GM21619 (cell line): ENCODE data around the gene PLXND1.
A peak's percentile ranks its signal among the peaks of the same experiment; 100 is the strongest.

Source experiments
- ATAC-seq: cut with Tn5 transposase; IDR thresholded peaks from one replicate; pipeline ENCODE4 v1.9.1; 2021; ENCODE audit not compliant: unreplicated experiment

The PLXND1 gene

DNA sequence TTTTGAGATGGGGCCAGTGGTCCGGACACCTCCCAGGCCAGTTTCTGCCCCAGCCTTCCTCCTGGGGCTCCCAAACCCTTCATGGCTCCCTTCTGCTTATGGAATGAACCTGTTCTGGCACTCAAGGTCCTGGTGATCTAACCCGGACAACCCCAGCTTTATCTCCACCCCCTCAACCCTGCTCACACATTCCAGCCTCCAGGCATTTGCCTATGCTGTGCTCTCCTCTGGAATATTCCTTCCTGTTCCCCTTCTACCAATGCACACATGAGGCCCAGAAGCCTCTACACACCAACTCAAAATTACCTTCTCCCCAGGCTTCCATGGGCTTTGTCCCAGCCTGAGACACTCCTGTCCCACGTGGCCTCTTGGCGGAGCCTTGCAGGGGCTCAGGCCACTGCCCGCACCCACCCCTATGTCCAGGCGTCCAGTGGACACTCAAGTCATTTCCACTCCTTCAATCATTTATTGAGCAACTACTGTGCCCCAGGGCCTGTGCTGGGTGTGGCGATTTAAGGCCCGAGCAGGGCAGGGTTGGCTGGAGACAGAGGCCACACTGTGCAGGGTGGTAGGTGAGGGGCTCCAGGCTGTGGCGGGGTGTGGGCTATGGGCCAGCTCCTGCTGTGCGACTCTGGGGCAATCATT is 18.8 kb downstream of the PLXND1 start:
- ATAC-seq = no peak

DNA sequence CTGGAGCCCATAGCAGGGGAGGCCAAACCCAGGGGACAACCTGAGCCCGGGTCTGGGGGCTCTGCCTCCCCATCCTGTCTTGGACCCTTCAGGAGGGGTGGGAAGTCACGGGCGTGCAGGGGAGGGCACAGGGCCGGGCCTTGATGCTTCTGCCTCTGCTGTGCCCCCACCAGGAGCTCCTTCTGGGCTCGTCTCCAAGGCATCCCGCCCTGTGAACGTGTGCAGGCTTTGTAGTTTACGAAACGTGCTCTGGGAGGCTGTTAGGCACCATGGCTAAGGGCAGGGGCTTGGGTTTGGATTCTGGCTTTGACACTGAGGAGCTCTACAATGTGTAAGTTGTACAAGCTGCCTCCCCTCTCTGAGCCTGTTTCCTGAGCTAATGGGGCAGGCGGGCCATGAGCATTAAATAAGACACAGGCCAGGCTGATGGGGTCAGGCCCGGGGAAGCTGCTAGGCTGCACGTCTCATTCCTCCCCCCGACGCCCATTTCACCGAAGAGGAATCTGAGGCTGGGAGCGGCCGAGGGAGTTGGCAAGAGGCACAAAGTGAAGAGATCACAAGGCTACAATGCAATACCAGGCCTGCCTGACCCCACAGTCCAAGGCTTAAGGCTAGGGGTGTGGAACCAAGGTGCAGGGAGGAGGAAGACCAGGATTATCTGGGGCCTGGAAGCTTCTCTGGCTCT is 19.6 kb downstream of the PLXND1 start:
- ATAC-seq = no peak

DNA sequence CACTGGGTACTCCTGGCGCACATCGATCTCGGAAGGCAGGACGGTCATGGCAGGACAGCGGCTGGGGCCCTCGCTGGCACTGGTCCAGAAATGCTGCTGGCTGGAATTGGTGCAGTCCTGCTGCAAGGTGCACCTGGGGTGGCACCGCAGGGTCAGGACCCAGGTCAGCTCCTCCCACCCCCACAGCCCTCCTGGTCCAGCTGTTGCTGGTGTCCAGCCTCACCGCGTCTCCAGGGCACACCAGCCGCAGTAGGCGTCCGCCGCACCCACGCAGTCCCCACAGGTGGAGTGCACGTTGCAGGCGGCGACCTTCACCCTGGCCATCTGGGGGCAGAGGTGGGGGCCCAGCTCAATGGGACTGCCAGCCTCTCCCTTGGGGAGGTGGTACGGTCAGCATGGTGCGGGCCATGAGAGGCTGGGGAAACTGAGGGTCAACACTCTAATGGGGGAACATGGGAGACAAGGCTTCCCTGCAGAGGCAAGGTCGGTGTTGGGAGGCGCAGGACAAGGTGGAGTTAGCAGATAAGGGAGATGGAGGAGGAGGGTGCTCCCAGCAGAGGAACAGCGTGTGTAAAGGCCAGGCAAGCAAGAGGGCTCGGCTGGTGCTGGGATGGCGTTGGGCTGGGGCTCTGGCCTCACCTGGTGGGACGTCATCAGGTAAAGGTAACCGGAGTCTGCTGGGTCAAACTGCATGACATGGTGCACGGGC is 20.4 kb downstream of the PLXND1 start:
- no peak for ATAC-seq

DNA sequence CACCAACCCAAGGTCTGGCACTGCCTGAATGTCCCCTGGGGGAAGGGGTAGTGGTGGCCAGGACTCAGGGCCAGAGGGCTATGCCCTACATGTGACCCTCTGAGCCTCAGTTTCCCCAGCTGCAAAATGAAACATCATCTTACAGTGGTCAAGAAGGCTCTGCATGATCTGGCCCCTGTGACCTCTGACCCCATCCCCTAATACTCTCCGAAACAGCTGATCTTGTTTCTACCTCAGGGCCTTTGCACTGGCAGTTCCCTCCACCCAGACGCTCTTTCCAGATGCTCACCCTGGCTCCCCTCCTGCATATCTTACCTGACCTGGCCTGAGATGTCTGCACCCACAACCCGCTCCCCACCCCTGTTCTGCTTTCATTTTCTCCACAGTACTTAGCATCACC is 21.8 kb downstream of the PLXND1 start:
- ATAC-seq = no peak

DNA sequence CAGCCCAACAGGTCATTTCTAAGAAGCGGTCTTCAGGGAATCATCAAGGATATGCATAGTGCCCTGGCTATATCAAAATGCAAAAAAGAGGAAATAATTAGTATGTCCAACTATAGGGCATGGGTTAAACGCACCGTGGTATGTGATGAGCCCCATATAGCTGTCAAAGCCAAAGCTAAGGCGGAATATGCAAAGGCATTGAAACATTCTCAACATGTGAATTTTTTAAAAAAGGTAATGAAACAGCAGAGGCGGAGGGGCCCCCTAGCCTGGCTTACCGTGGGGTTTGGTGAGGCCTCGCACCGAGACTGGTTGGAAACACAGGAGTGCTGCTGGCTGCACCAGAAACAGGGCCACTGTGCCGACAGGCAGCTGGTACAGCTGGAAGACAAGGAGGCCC is 23.2 kb downstream of the PLXND1 start:
- ATAC-seq = no peak

DNA sequence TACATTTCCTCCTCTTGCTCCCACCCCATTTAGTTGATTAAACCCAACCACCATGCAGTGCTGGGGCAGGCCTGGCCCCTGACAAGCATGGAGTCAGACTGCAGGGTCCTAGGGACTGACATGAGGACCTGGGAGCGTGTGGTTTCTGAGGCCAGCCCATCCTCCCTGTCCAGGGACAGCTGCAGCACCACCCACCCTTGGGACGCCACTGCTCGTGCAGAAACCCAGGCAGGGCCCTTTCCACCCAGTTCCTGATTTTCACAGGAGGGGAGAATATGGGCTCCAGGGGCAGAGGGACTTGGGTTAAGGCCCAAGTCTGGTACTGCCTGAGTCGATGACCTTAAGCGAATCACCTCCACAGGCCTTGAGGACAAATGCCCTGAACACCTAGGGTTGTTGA is 23.7 kb downstream of the PLXND1 start:
- ATAC-seq = no peak

DNA sequence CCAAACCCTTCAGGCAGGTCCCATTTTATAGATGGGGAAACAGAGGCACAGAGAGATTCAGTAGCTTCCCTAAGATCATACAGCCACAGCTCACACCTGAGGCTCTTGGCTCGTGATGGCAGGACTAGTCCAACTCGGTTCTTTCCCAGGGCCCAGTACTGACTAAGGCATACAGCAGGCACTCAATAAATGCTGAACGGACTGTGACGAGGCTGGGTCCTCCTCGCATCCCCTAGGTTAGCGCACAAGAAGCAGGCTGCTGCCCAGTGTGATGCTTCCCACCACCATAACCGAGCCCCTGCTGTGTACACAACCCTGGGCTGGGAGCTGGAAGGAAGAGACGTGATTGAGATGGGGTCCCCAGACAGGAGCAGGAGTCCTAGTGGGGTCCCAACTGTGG is 24.9 kb downstream of the PLXND1 start:
- no peak for ATAC-seq

DNA sequence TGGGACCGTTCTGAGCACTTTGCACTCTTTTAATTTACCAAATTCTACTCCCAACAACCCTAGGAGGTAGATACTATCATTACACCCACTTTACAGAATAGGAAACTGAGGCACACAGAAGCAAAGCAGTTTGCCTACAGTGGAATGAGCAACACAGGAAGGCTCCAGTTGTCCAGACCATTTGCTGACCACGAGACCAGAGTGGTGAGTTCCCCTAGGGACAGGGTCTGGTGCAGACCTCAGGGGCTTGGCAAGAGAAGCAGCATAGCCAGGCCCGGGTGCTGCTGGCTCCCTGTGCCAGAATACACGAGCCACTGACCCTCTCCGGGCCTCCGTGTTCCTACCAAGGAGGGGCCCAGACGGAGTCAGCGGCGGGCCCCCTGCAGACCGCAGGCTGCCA is 26.5 kb downstream of the PLXND1 start:
- ATAC-seq = no peak

DNA sequence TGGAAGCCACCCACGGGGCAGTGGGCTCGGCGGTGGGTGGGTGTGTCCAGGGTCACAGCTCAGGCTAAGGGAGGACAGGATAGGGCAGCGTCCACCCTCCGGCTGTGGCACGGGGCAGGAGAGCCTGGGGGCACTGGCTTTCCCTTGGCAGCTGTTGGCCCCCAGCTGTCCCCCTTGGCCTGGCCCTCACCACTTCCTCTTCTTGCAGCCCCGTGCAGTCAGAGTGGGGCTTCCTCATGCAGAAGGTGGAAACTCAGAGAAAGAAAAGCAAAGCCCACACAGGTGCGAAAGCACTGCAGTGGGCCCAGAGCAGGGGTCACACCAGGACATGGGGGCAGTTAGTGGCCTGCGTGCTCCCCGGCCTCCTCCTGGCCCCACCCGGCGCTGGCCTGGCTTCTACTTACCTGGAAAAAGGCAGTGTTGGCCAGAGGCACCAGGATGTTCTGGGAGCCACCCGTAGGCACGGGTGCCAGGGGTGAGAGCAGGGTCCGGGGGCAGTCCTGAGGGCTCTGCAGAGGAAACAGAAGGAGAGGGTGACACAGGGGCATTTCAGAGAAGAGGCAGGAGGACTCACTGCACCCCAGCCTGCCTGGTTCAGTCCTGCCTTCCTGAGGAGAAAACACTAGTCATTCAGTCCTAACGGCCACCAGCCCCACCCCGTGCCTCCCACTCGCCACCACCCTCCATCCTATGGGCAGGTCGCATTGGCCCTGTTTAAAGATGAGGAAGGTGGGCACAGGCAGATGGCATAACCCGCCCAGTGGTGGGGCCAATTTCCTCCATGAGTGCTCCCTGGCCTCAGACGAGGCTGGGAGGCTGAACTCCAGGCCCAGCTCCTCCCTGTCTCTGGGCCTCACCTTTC is 28.3 kb downstream of the PLXND1 start:
- ATAC-seq = peak; percentile 53

DNA sequence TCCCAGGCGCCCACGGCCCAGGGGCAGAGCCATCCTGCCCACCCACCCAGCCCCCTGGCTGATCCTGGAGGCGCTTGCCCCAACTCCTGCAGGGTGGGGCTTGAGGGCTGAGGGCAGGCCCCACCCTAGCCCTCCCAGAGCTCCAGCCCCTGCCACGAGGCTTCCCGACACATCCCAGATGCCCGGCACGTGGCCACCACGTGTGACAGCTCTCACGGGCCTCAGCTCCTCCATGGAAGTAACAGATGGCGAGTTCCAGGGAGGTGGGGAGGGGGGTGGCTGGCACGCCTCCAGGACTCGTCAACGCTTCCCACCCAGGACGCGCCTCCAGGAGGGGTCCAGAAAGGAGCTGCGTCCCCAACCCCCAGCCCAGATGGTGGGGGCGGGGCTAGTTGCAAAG is 29.1 kb downstream of the PLXND1 start:
- ATAC-seq = no peak

DNA sequence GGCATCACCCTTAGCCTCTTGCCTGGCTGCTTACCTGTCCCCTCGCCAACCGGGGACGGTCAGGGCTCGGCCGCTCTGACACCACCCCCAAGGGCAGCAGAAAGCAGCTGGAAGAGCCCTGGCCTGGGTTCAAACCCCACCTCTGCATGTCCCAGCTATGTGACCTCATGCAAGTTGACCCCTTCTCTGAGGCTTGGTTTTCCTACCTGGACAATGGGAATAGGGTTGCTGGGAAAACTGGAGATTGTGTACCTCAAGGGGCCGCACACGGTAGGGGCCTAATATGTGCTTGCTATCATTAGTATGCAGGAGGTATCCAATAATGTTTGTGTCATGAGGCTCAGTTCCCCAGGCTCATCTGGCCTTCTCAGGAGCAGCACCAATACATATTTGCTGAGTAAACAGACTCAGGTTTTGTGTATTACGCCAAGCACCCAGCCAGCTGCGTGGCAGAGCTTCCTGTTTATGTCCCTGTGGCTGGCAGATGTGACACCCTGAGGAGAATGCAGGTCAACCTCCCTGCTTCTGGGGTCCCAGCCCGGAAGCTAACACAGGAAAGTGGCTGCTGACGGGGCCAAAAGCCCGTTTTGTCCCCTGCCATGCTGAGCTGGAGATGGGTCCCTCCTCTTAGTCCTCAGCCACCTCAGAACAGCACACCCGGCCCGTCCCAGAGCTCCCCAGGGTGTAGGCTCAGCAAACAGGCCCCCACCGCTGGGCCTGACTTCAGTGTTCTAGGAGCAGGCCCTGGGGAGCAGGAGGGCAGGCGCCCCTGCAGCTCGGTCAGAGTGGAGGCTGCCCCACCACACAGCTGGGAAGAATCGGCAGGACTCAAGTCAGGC is 29.7 kb downstream of the PLXND1 start:
- ATAC-seq = peak; percentile 53

DNA sequence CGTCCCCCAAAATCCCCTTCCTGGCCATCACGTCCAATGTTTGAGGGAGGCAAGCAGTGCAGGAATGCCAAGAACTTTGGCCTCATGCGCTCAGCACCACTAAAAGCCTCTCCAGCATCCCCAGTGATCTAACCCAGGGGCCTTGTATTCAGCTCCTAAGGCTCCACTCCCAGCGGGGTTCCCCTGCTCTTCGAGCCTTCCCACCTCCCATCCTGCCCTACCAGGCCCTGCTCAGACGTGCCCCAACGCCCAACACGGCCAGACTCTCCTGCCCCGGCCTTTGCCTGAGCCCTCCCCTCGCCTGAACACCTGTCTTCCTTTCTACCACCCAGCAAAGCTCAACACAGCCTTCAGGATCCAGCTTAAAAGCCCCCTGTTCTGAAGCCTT is 30.5 kb downstream of the PLXND1 start:
- ATAC-seq = no peak

DNA sequence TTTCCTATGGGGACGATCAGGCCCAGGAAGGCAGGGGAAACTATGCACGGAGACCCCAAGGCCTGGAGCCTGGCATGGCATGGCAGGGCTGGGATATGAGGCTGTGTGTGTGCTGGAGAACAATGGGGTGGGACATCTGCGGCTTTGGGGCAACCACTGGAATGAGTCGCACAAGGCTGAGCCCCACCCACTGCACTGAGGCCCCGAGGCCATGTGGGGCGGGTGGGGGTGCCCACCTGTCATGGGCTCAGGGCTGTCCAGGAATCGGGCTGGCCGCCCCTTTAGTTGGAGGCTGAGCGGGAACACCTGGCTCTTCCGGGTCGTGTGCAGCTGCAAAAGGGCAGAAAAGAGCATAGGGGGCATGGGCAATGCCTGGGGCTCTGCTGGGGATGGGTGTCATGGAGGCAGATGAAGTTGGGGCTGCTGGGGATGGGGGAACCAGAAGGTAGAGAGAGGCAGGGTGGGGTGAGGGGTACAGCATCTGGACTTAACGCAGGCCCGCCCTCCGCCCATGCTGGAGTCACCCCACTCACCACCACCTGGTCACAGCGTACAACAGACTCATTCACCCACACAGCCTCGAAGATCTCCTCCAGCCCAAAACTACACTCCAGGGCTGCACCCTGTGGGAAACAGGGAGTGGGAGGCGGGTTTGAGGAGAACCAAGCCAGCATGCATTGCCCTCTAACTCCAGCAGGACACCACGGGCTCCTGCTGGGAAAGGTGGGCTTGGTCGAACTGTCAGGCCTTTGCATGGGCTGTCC is 31.1 kb downstream of the PLXND1 start:
- ATAC-seq = no peak

DNA sequence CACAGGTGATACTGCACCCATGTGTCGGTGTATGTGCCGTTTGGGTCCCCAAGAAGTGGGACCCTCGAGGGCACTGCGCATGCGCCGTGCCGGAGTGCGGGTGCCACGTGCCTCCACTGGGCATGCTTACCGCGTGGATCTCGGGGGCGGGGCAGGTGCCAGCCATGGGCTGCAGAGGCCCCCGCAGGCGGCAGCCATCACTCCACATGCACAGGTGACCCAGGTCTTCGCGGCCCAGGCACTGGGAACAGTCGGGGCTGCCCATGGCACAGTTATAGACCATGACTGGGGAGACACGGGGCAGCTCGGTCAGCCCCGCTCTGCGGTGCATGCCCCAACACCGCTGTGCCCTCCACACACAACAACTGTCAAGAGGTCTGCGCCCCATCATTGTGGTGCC is 32.3 kb downstream of the PLXND1 start:
- ATAC-seq = no peak

DNA sequence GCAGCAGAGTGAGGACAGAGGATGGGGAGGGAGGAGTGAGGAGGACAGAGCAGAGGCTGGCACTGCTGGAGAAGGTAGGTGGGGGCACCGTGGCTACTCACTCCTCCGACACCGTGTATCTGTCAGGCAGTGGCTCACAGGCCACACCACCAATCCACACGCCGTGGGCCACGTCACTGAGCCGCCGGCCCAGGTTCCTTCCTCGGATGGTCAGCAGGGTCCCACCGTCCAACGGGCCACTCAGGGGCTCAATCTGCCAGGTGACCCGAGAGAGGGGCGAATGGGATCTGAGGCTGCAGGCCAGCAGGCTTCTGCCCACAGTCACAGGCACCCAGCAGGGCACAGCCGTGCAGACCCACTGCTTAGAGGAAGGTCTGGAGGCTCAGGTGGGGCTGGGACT is 33.0 kb downstream of the PLXND1 start:
- no peak for ATAC-seq

DNA sequence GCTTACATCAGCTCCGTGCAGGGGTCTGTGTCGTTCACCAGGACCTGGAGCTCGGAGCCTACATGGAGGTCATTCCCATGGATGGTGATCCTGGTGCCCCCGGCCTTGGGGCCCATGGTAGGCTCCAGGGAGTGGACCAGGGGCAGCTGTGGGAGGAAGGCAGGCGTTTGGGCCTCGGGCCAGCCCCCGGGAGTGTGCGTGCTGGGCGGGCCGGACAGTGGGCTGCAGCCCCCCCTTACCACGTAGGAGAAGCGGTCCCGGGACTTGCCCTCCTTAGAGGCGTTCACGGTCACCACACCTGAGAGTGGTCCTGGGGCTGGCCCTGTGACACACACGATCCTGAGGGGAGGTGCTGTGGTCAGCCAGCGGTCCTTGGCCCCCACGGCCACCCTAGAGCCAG is 33.9 kb downstream of the PLXND1 start:
- no peak for ATAC-seq

DNA sequence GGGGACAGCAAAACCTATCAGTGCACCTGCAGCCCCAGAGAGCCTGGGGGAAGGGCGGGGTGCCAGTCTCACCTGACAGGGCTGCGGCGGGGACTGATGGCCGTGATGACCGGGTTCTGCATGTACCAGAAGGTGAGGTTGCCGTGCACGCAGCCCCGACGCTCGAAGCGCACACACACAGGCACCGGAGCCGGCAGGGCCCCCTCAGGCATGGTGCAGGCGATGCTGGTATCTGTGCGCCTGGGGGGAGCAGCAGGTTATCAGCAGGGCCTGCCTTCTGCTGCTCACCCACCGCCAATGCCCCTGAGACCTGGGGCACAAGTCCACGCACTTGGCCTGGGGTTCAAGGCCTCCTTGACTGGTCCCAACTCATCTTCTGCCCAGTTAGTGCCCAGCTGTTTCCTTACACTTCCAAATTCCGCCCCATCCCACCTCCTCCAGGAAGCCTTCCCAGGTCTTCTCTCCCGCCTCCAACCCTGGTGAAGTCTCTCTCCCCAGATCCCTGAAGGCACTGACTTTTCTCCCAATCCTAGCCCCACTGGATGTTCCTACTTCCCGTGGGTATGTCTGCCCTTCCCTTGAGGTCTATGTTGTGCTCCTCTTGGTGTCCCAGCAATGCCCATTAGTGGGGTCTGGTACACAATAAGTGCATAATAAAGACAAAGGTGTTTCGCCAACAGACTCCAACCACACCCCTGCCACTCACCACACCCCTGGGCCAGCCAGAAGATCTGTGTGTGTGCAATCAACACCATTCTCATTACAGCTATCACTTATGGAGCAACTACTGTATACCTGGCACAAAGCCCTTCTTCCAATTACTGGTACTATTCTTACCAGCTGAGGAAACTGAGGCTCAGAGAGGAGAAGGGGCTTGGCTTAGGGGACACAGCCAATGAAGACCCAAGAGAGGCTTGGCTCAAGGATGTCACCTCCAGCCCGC is 34.6 kb downstream of the PLXND1 start:
- ATAC-seq = no peak

DNA sequence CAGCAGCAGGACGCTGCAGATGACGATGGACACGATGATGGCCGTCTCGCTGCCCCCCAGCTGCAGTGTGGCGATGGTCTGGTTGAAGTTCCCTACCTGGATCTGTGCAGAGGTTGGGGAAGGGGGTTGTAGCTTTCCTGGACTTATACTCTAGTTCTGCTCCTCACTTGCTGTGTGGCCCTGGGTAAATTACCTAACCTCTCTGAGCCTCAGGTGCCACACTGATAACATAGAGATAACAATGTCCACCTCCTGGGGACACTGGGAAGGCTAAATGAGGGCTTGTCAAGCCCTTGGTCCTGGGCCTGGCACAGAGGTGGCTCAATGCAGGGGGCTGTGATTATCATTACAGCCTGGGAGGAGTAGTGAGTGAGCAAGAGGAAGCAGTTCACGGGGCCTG is 36.6 kb downstream of the PLXND1 start:
- ATAC-seq = no peak

DNA sequence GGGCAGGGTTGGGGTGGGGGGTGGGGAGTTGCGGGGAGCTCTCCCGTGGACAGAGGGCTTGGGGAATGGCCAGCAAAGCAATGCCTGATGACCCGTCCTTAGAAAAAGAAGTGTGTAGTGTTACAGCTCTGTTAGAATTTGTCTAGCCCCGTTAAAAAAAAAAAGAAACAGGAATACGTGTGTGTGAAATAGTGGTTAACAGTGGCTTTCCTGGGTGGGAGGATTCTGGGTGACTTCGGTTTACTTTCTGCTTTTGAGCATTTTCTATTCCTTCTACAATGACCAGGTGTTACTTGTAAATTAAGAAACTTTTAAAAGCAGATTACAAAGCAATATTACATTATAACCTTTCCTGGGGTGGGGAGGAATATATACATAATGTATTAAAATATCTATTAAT is 38.5 kb downstream of the PLXND1 start:
- no peak for ATAC-seq
